B cell (primary cell): ENCODE data around the gene HCN2. TPM values are rescaled to one million over a fixed set of nuclear protein-coding genes. Genes with fewer than 3 reads are reported as not detected.

Experiments
- ATAC-seq: fragments of 200-7000 bp; cut with Tn5 transposase; one replicate; pipeline ENCODE4 v1.10.0; 2021; ENCODE audit warnings: low read depth, mild to moderate bottlenecking, moderate number of reproducible peaks, moderate library complexity
- CTCF ChIA-PET: fragments of 350-600 bp; sonication (Branson Sonifier 250); formaldehyde crosslinking; loops from one replicate; lab custom pipeline; 2021; ENCODE audit warnings: antibody characterized with exemption, inconsistent platforms; lab: Charles Lee
- POLR2A ChIA-PET: fragments of 350-600 bp; sonication (Branson Sonifier 250); formaldehyde crosslinking; loops from one replicate; lab custom pipeline; 2021; ENCODE audit warnings: antibody characterized with exemption; lab: Charles Lee
- DNase-seq: peaks from one replicate; pipeline ENCODE4 v3.0.0; 2013
- H2AFZ ChIP-seq: 2 replicates; pipeline ENCODE4 v1.6.1; 2012; ENCODE audit warnings: mild to moderate bottlenecking, low read depth, low read length; ENCODE audit not compliant: insufficient read depth, poor library complexity, severe bottlenecking
- H3K27ac ChIP-seq, 2 donors: 1 replicate in 1 of 2; 2 replicates in 1 of 2; pipeline ENCODE4 v1.5.1; 2012 to 2013; ENCODE audit warnings: low read length in 2 of 2, mild to moderate bottlenecking in 2 of 2, moderate library complexity in 1 of 2
- H3K27me3 ChIP-seq, 4 experiments: fragments of 200-600 bp in 1 of 4; sonication (generic) in 1 of 4; replicated peaks in 1 of 4; 1 replicate in 2 of 4; 2 replicates in 2 of 4; pipeline versions ENCODE4 v1.6.1 to v1.7.0; 2013 to 2016; ENCODE audit warnings: low read length in 3 of 4, mild to moderate bottlenecking in 2 of 4, mixed read lengths in 1 of 4, moderate library complexity in 1 of 4; ENCODE audit not compliant: insufficient read depth in 4 of 4, control insufficient read depth in 3 of 4; ENCODE audit errors: control extremely low read depth in 1 of 4
- H3K36me3 ChIP-seq, 2 experiments: replicated peaks in 1 of 2; 1 replicate in 1 of 2; 2 replicates in 1 of 2; pipeline versions ENCODE4 v1.6.1 to v1.7.1; 2013; ENCODE audit warnings: low read length in 1 of 2; ENCODE audit not compliant: insufficient read depth in 2 of 2, control insufficient read depth in 1 of 2; ENCODE audit errors: control extremely low read depth in 1 of 2, extremely low read depth in 1 of 2
- H3K4me1 ChIP-seq, 2 donors: fragments of 200-600 bp in 1 of 2; sonication (generic) in 1 of 2; 1 replicate in 1 of 2; 2 replicates in 1 of 2; pipeline versions ENCODE4 v1.5.1 to v1.6.1; 2013 to 2017; ENCODE audit warnings: low read length in 2 of 2; ENCODE audit not compliant: control insufficient read depth in 2 of 2, insufficient read depth in 2 of 2
- H3K4me2 ChIP-seq: replicated peaks from 2 replicates; pipeline ENCODE3; 2012; ENCODE audit warnings: mild to moderate bottlenecking, low read depth, low read length; ENCODE audit not compliant: poor library complexity, severe bottlenecking
- H3K4me3 ChIP-seq, 5 experiments: fragments of 200-600 bp in 1 of 5; sonication (generic) in 1 of 5; 1 replicate in 3 of 5; 2 replicates in 2 of 5; pipeline versions ENCODE4 v1.5.1 to v1.7.0; 2011 to 2016; ENCODE audit warnings: low read length in 4 of 5, mild to moderate bottlenecking in 4 of 5, low read depth in 2 of 5, control low read depth in 1 of 5, moderate library complexity in 1 of 5; ENCODE audit not compliant: insufficient read depth in 1 of 5; ENCODE audit errors: control extremely low read depth in 1 of 5, extremely low read depth in 1 of 5
- H3K79me2 ChIP-seq: fragments of 200-600 bp; sonication (generic); one replicate; pipeline ENCODE4 v1.6.0; 2016; ENCODE audit warnings: low read length; ENCODE audit not compliant: control insufficient read depth, insufficient read depth
- H3K9ac ChIP-seq: fragments of 200-600 bp; sonication (generic); 2 replicates; pipeline ENCODE4 v1.6.1; 2017; ENCODE audit warnings: mild to moderate bottlenecking, low read length, moderate library complexity
- H3K9me3 ChIP-seq, 3 donors: one replicate each; pipeline versions ENCODE4 v1.6.1 to v1.7.1; 2013; ENCODE audit warnings: low read length in 2 of 3; ENCODE audit not compliant: control insufficient read depth in 2 of 3, insufficient read depth in 1 of 3; ENCODE audit errors: control extremely low read depth in 1 of 3
- H4K20me1 ChIP-seq: 2 replicates; pipeline ENCODE4 v1.6.0; 2012; ENCODE audit warnings: mild to moderate bottlenecking, low read length; ENCODE audit not compliant: insufficient read depth, control insufficient read depth, poor library complexity, severe bottlenecking
- H3K27ac Mint-ChIP-seq: one replicate; pipeline ENCODE4 v1.8.0; 2021; ENCODE audit warnings: mixed read lengths
- H3K27me3 Mint-ChIP-seq: one replicate; pipeline ENCODE4 v1.8.0; 2021; ENCODE audit warnings: mixed read lengths
- H3K4me1 Mint-ChIP-seq: one replicate; pipeline ENCODE4 v1.8.0; 2021; ENCODE audit warnings: mixed read lengths
- H3K4me3 Mint-ChIP-seq: one replicate; pipeline ENCODE4 v1.8.0; 2021; ENCODE audit warnings: mixed read lengths
- H3K9me3 Mint-ChIP-seq: one replicate; pipeline ENCODE4 v1.8.0; 2022; ENCODE audit warnings: mixed read lengths; ENCODE audit not compliant: insufficient read depth
- CTCF ChIP-seq: fragments of 200-600 bp; IDR thresholded peaks from one replicate; pipeline ENCODE4 v1.8.0; 2022; ENCODE audit warnings: antibody characterized with exemption, mild to moderate bottlenecking
- EZH2 ChIP-seq: IDR thresholded peaks from 2 replicates; pipeline ENCODE4 v1.6.1; 2012; ENCODE audit warnings: borderline replicate concordance, low read depth, mild to moderate bottlenecking, moderate library complexity, low read length; ENCODE audit not compliant: insufficient read depth, poor library complexity, severe bottlenecking
- WGBS: methylation state at CpG from one replicate; pipeline ENCODE4 v1.1.5; 2013; ENCODE audit warnings: missing lambda C conversion rate; ENCODE audit not compliant: insufficient coverage; 5-methylcytosine and 5-hydroxymethylcytosine counted together
- intact Hi-C: fragments of 100-400 bp; cut with micrococcal nuclease; formaldehyde crosslinking; loops from one replicate; pipeline ENCODE4 v1.10.0; 2022
- polyA plus RNA-seq: library from polyadenylated mRNA; depleted of rRNA; stranded (reverse); fragments of >200 nt; gene quantifications from 2 replicates; pipeline ENCODE4 v1.2.3, GENCODE V29; 2012
- total RNA-seq, 2 donors: library from RNA; stranded (reverse); fragments of 120-200 nt in 1 of 2; gene quantifications; 1 replicate in 1 of 2; 2 replicates in 1 of 2; pipeline versions ENCODE4 v1.2.3 to v1.2.4, GENCODE V29; 2013 to 2022

The HCN2 gene
- total and polyA plus RNA-seq, 2 donors (not counting 1 experiment from before 2014, with no cell fraction given): 0.27 to 0.57 TPM

DNA sequence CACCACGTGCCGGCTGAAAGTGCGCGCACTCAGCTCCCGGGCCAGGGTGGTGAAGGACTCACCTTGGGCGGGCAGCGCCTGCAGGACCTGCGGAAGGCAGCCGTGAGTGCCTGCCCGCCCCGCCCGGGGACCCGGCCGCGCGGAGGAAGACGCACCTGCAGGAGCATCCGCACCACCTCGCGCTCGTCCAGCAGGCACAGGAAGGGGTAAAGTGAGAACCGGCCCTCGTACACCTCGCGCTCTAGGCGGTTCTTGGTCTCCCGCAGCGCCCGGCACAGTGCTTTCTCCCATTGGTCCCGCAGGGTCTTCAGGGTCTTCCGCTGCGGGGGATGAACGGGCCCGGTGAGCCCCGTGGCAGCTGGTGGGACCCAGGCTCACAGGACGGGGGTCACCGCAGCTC lies 33.0 kb downstream of the HCN2 start:
- Mint-ChIP-seq H3K27ac (no peak overlapping the region), H3K4me1 (no peaks in the 10 kb centered on the region), H3K27me3 (no peaks in the 10 kb centered on the region), H3K4me3 (no peak overlapping the region), H3K9me3 (no peaks in the 10 kb centered on the region)
- H2AFZ ChIP-seq: no peak overlapping the region
- WGBS: 96% methylated on average over 37 of the region's 37 CpGs
- H3K36me3 ChIP-seq: peaks cover 0 to 40% of the 10 kb centered on the region in 2 experiments
- TF ChIP-seq EZH2: no peak
- no peak for TF ChIP-seq CTCF
- no peak overlapping the region for H3K4me2 ChIP-seq
- H3K4me1 ChIP-seq: no peaks in the 10 kb centered on the region
- intact Hi-C loops: no loop called here
- H3K27ac ChIP-seq: no peak overlapping the region
- ATAC-seq: no peak
- no peak overlapping the region for H3K4me3 ChIP-seq
- H3K27me3 ChIP-seq: no peaks in the 10 kb centered on the region
- H3K9me3 ChIP-seq: no peaks in the 10 kb centered on the region
- ChIA-PET POLR2A (no interaction called here), CTCF (no interaction called here)
- H3K79me2 ChIP-seq: peaks cover 2% of the 10 kb centered on the region
- DNase-seq: no peak
- peaks cover 11% of the 10 kb centered on the region for H4K20me1 ChIP-seq
- H3K9ac ChIP-seq: no peak overlapping the region

DNA sequence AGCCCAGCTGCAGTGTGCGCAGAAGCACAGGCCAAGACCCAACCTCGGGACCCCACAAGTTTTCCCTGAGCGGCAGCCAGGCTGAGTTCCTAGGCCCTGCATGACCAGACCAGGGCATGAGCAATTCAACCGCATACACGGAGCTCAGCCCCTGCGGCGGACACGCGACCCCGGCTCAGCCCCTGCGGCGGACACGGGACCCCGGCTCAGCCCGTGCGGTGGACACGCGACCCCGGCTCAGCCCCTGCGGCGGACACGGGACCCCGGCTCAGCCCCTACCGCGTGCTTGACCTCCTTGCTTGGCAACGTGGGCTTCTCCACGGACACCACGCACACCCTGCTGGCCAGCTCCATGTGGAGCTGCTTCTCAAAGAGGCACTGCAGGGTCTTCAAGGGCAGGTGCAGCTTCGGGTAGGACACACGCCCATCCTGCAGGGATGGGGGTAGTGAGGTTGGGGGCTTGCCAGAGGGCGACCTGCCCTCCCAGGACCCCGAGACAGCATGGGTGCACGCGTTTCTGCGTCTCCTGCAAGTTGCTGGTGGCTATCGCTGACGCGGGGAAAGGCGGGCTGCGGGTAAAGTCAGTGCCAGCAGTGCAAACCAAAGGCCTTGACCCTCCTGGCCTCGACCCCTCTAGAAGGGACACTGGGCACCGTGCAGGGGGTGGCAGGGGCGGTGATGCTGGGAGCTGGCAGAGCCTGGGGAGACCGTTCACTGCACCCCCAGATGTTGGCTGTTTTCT lies 33.7 kb downstream of the HCN2 start:
- 98% methylated on average over 43 of the region's 44 CpGs for WGBS
- Mint-ChIP-seq H3K27ac (no peak overlapping the region), H3K9me3 (no peaks in the 10 kb centered on the region), H3K4me1 (no peaks in the 10 kb centered on the region), H3K27me3 (no peaks in the 10 kb centered on the region), H3K4me3 (no peak overlapping the region)
- H3K9me3 ChIP-seq: no peaks in the 10 kb centered on the region
- no peak overlapping the region for H2AFZ ChIP-seq
- POLR2A ChIA-PET: no interaction called here
- intact Hi-C loops: no loop called here
- TF ChIP-seq EZH2 (no peak), CTCF (no peak)
- peaks cover 9% of the 10 kb centered on the region for H3K79me2 ChIP-seq
- no peak overlapping the region for H3K4me2 ChIP-seq
- no peak for ATAC-seq
- H4K20me1 ChIP-seq: peaks cover 18% of the 10 kb centered on the region
- peaks cover 0 to 40% of the 10 kb centered on the region in 2 experiments for H3K36me3 ChIP-seq
- H3K9ac ChIP-seq: no peak overlapping the region
- H3K4me1 ChIP-seq: no peaks in the 10 kb centered on the region
- H3K27me3 ChIP-seq: no peaks in the 10 kb centered on the region
- no peak overlapping the region for H3K27ac ChIP-seq
- no peak overlapping the region for H3K4me3 ChIP-seq
- CTCF ChIA-PET: no interaction called here
- DNase-seq: no peak
